HCT116 (cell line): ENCODE data around the gene TMEM63A. TPM values are rescaled to one million over a fixed set of nuclear protein-coding genes. Genes with fewer than 3 reads are reported as not detected.

Experiments
- ATAC-seq: fragments of 200-7000 bp; cut with Tn5 transposase; 2 replicates; pipeline ENCODE4 v1.9.1; 2020; ENCODE audit warnings: mild to moderate bottlenecking, moderate library complexity
- BruUV-seq: library from RNA; stranded (reverse); fragments of 400-500 nt; replicated peaks from 2 replicates; lab custom pipeline; 2021; lab: Mats Ljungman, UMichigan
- CTCF ChIA-PET: fragments of 300-600 bp; sonication (Branson Sonifier 250); formaldehyde crosslinking; loops from one replicate; lab custom pipeline; 2021; ENCODE audit warnings: antibody characterized with exemption; lab: Charles Lee
- POLR2A ChIA-PET: fragments of 300-600, 350-600 bp; sonication (Branson Sonifier 250); formaldehyde crosslinking; loops from one replicate; lab custom pipeline; 2021; ENCODE audit warnings: antibody characterized with exemption; lab: Charles Lee
- RAD21 ChIA-PET, 2 experiments: fragments of 300-600 bp; sonication (Branson Sonifier 250); formaldehyde crosslinking; loops; one replicate each; lab custom pipeline; 2023; ENCODE audit warnings: low total read pairs in 2 of 2; ENCODE audit not compliant: uncharacterized antibody in 2 of 2, unreplicated experiment in 2 of 2, low non-redundant PET in 1 of 2; lab: Charles Lee
- DNase-seq: peaks from one replicate; pipeline ENCODE4 v3.0.0-alpha.2; 2010; ENCODE audit warnings: low read depth, low spot score
- H2AFZ ChIP-seq: fragments of 200-600 bp; shearing (Covaris generic), sonication (generic); 2 replicates; pipeline ENCODE4 v1.6.1; 2017; ENCODE audit warnings: low read depth, mixed run types, mixed read lengths, antibody characterized with exemption, low read length; ENCODE audit not compliant: poor library complexity, severe bottlenecking
- H3K27ac ChIP-seq: 2 replicates; pipeline ENCODE4 v1.5.1; 2012; ENCODE audit warnings: low read depth, low read length
- H3K27me3 ChIP-seq: fragments of 200-600 bp; sonication (generic); 2 replicates; pipeline ENCODE4 v1.6.1; 2016; ENCODE audit warnings: mixed run types, low read length, mixed read lengths; ENCODE audit not compliant: insufficient read depth
- H3K36me3 ChIP-seq, 2 experiments: fragments of 200-500 bp in 1 of 2; fragments of 200-600 bp in 1 of 2; sonication (Bioruptor generic) in 1 of 2; sonication (generic) in 1 of 2; 2 replicates each; pipeline versions ENCODE4 v1.5.1 to v1.6.1; 2014 to 2016; ENCODE audit warnings: low read length in 2 of 2, inconsistent platforms in 1 of 2, mixed read lengths in 1 of 2, mixed run types in 1 of 2; ENCODE audit not compliant: insufficient read depth in 2 of 2, control insufficient read depth in 1 of 2
- H3K4me1 ChIP-seq, 2 experiments: fragments of 200-600 bp in 1 of 2; sonication (generic) in 1 of 2; 2 replicates each; pipeline versions ENCODE4 v1.5.1 to v1.6.1; 2012 to 2017; ENCODE audit warnings: low read length in 2 of 2, inconsistent platforms in 1 of 2, mild to moderate bottlenecking in 1 of 2, mixed read lengths in 1 of 2, mixed run types in 1 of 2, moderate library complexity in 1 of 2; ENCODE audit not compliant: insufficient read depth in 2 of 2, control insufficient read depth in 1 of 2
- H3K4me2 ChIP-seq: fragments of 200-600 bp; sonication (generic); 2 replicates; pipeline ENCODE4 v1.6.1; 2017; ENCODE audit warnings: mixed run types, low read length, mixed read lengths
- H3K4me3 ChIP-seq, 2 experiments: fragments of 200-600 bp in 1 of 2; sonication (generic) in 1 of 2; replicated peaks in 1 of 2; 2 replicates each; pipeline ENCODE4 v1.5.1; 2011 to 2016; ENCODE audit warnings: low read length in 2 of 2, control low read depth in 1 of 2, low read depth in 1 of 2, mild to moderate bottlenecking in 1 of 2, mixed read lengths in 1 of 2, mixed run types in 1 of 2
- H3K79me2 ChIP-seq: fragments of 200-600 bp; sonication (generic); 2 replicates; pipeline ENCODE4 v1.6.1; 2017; ENCODE audit warnings: mild to moderate bottlenecking, mixed run types, low read length, moderate library complexity, mixed read lengths; ENCODE audit not compliant: insufficient read depth
- H3K9ac ChIP-seq: fragments of 200-600 bp; sonication (generic); 2 replicates; pipeline ENCODE4 v1.6.1; 2016; ENCODE audit warnings: low read length, mixed read lengths
- H3K9me2 ChIP-seq: fragments of 200-600 bp; sonication (generic), shearing (Covaris generic); 2 replicates; pipeline ENCODE4 v1.6.1; 2017; ENCODE audit warnings: mixed run types, mild to moderate bottlenecking, moderate library complexity; ENCODE audit not compliant: insufficient read depth
- H3K9me3 ChIP-seq, 2 experiments: fragments of 200-500 bp in 1 of 2; fragments of 200-600 bp in 1 of 2; sonication (Bioruptor generic) in 1 of 2; sonication (generic) in 1 of 2; 2 replicates each; pipeline ENCODE4 v1.6.1; 2014 to 2017; ENCODE audit warnings: low read length in 2 of 2, mixed read lengths in 2 of 2, inconsistent platforms in 1 of 2, low read depth in 1 of 2, mild to moderate bottlenecking in 1 of 2, mixed run types in 1 of 2, moderate library complexity in 1 of 2; ENCODE audit not compliant: control insufficient read depth in 1 of 2, insufficient read depth in 1 of 2
- H4K20me1 ChIP-seq: fragments of 200-600 bp; sonication (generic), shearing (Covaris generic); 2 replicates; pipeline ENCODE4 v1.6.1; 2017; ENCODE audit warnings: mixed run types, mild to moderate bottlenecking, moderate library complexity; ENCODE audit not compliant: insufficient read depth
- EZH2phosphoT487 ChIP-seq: fragments of 200-600 bp; IDR thresholded peaks from 2 replicates; pipeline ENCODE4 v1.6.1; 2018; ENCODE audit warnings: antibody characterized with exemption, borderline replicate concordance
- JUND ChIP-seq: IDR thresholded peaks from 2 replicates; pipeline ENCODE4 v1.6.1; 2012
- POLR2A ChIP-seq: IDR thresholded peaks from 2 replicates; pipeline ENCODE4 v1.7.0; 2011; ENCODE audit warnings: borderline replicate concordance; ENCODE audit not compliant: insufficient read depth, insufficient read length; ENCODE audit errors: extremely low read depth
- POLR2AphosphoS5 ChIP-seq: IDR thresholded peaks from 2 replicates; pipeline ENCODE4 v1.6.1; 2011; ENCODE audit warnings: mild to moderate bottlenecking, low read depth, low read length, moderate library complexity
- RAD21 ChIP-seq: IDR thresholded peaks from 2 replicates; pipeline ENCODE4 v1.6.1; 2012; ENCODE audit warnings: low read depth, mild to moderate bottlenecking
- SIN3A ChIP-seq: IDR thresholded peaks from 2 replicates; pipeline ENCODE4 v1.6.1; 2012; ENCODE audit warnings: low read depth
- SP1 ChIP-seq: IDR thresholded peaks from 2 replicates; pipeline ENCODE4 v1.6.1; 2012; ENCODE audit warnings: low read depth
- YY1 ChIP-seq: IDR thresholded peaks from 2 replicates; pipeline ENCODE4 v1.6.1; 2011; ENCODE audit warnings: low read length, low read depth, moderate library complexity, mild to moderate bottlenecking; ENCODE audit not compliant: insufficient replicate concordance; ENCODE audit errors: extremely low read depth
- intact Hi-C: fragments of 100-400 bp; cut with micrococcal nuclease; formaldehyde crosslinking; loops from 2 replicates; pipeline ENCODE4 v1.10.0; 2022
- total RNA-seq: library from RNA; stranded (reverse); gene quantifications from one replicate; pipeline ENCODE4 v1.2.1, GENCODE V29; 2021; ENCODE audit not compliant: unreplicated experiment

The TMEM63A gene
- total RNA-seq, 1 experiment from 2014 or later, result 24.4 TPM

DNA sequence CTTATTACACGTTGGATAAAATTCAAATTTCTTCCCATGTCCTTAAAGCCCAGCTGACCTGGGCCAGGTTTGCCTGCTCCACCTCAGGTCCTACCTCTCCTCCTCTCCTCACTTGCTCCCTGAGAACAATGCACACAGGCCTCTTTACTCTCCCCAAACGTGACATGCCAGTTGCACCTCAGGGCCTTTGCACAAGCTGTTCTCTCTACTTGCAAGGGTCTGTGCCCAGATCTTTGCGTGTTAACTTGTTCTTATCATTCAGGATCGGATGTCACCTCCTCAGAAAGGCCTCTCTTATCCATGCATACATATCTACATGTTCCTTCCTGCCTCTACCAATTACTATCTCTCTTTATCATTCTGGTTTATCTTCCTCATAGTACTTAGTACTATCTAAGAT is 21.4 kb upstream of the TMEM63A start (continued):
- no peak for TF ChIP-seq SP1
- TF ChIP-seq SIN3A, result no peak
- no peak for TF ChIP-seq EZH2phosphoT487

DNA sequence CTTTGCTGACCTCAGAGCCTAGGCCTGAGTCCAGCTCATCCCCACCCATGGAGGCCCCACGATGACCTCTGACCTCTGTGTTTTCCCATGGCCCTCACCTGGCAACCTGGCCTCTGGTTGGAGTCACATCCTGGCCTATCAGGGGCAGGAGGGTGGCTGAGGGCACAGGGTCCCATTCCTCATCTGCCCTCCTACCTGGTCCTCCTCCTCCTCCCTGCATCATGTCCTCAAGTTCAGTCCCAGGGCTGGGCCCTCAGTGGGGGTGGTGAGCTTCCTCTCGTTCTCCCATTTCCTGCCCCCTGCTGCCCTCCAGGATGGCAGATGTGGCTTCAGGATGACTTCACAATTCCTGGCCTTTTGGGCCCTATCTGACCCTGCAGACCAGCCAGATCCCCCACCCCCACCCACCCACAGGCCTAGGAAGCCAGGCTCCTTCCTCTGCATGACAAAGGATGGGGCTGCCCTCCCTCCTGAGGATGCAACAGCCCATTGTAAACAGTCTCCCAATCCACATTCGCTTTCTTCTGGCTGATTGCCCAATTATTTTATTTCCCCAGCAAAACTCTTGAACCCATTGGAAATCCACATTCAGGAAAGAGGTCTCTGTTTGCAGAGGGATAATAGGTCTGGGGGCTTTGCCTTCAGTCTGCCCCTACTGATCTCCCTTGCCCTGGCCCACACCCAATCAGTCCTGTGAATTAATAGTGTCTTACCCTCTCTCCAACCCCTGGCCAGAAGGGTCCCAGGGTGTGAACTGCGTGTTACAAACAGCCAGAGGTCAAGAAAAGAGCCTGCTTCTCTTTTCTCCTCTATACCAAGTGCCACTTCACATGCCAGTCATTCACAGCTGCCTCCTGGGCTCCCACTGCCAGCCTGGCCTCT is 17.1 kb upstream of the TMEM63A start:
- ATAC-seq (no peak), DNase-seq (no peak)
- Histone ChIP-seq H3K4me2 (no peak overlapping the region), H4K20me1 (no peaks in the 10 kb centered on the region), H3K4me3 (no peak overlapping the region), H3K9me3 (no peaks in the 10 kb centered on the region), H3K9me2 (no peaks in the 10 kb centered on the region), H3K4me1 (peaks cover 8 to 12% of the 10 kb centered on the region in 2 experiments; a peak in 3 of 4 replicates), H3K9ac (no peak overlapping the region), H2AFZ (no peak overlapping the region), H3K27ac (no peak overlapping the region), H3K79me2 (no peaks in the 10 kb centered on the region), H3K27me3 (no peaks in the 10 kb centered on the region), H3K36me3 (no peaks in the 10 kb centered on the region)
- POLR2A ChIA-PET, result no interaction called here
- CTCF ChIA-PET, result interaction anchor here (1.0 kb wide), 1 partner anchor 16 kb away, joined by 3 read pairs; no protein-coding TSS in a partner anchor
- no peak for TF ChIP-seq YY1
- TF ChIP-seq POLR2A, result no peak
- TF ChIP-seq JUND, result no peak
- no peak for TF ChIP-seq POLR2AphosphoS5
- no peak for TF ChIP-seq RAD21
- RAD21 ChIA-PET, result no interaction called here
- no TSS peak for BruUV-seq
- intact Hi-C loops, result no loop called here
